GM18867 (cell line): ENCODE results near the gene FRMD4B.

Experiments
- ATAC-seq: cut with Tn5 transposase; IDR thresholded peaks from one replicate; pipeline ENCODE4 v1.9.1; 2021; ENCODE audit warnings: mild to moderate bottlenecking, moderate library complexity; ENCODE audit not compliant: unreplicated experiment

FRMD4B gene

DNA sequence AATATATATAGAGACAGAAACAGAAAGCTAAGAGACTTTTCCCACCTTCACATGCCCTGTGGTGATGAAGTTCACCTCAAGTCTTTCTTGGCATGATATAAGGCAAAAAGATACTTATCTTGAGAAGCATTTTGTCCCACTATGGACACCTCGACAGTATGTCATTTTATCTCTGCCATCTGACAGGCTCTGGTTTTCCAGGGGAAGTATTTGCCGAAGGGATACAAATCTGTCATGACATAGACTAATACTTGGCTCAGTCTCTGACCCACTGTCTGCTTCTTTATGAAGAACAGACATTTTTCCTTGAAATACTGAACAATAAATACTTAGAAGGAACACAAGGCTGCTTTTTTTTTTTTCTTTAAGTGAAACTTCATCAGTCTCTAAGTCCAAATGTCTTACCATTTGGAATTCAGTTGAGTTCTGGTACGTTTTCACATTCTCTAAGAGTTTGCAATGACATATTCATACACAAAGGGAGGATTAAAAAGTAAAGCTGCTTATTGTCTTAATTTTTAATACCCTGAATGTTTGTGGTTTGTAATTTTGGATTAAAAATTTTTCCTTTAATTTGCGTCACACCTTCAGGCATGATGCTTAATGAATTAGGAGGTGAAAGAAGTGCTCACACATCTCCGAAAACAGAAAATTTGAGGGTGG is 175.7 kb downstream of the FRMD4B start:
- no peak for ATAC-seq

DNA sequence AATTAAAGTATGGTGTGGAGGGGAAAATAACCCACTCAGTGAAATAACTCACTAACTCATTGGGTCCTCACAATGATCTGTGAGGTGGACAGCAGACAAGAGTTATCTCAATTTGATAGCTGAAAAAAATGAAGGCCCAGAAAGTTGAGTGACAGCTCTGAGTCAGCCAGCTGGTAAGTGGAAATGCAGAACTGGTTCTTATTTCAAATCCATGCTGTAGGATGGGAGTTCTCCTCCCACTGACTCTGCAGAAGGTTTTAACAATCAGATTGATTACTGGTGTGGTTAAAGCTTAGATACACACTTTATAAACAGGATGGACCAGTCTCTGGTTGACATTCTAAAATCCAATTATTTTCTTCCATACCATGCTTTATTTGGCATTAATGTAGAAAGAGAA is 176.5 kb downstream of the FRMD4B start:
- ATAC-seq = no peak

DNA sequence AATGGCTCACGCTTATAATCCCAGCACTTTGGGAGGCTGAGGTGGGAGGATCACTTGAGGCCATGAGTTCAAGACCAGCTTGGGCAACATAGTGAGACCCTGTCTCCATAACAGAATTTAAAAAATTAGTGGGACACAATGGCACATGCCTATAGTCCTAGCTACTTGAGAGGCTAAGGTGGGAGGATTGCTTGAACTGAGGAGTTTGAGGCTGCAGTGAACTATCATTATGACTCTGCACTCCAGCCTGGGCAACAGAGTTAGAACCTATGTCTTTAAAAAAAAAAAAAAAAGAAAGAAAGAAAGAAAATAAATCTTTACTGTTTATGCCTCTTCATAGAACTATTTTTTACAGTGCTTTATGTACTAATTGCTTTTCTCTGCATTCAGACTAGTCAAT is 178.9 kb downstream of the FRMD4B start:
- ATAC-seq = no peak

DNA sequence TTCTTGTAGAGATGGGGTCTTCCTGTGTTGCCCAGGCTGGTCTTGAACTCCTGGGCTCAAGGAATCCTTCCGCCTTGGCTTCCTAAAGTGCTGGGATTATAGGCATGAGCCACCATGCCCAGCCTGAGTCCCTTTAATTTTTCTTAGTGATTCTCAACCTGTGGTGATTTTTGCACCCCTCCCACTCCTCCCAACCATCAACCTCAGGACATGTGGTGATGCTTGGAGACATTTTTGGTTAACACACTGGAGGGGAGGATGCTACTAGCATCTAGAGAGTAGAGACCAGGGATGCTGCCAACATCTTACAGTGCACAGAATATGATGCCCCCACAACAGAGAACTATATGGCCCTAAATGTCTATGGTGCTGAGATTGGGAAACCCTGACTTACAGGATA is 180.5 kb downstream of the FRMD4B start:
- ATAC-seq = no peak

DNA sequence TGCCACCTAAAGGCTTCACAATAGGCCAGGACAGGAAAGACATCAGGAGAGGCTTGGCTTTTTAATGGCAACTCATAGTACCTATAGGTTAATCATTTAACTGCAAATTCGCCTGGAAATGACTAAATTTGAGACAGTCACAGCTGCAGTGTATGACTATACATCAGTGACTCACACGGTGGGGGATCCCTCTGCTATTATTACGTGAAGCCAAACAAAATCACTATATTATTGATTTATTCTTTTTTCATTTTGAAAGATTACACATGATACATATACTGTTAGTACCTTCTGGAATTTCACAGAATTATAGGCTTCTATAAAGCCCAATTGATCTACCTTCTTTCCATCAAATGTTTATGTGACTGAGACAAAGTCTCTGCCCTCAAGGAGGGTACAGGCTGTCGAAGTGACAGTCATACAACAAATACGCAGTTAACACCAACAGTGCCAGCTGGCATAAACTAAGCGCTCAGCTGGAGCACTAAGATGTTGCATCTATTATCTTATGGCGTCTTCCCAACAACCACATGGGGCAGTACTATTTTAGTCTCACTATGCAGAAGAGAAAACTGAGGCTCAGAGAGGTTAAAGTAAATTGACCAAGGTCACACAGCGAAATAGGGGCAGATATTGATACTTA is 181.5 kb downstream of the FRMD4B start:
- peak; percentile 73 for ATAC-seq

DNA sequence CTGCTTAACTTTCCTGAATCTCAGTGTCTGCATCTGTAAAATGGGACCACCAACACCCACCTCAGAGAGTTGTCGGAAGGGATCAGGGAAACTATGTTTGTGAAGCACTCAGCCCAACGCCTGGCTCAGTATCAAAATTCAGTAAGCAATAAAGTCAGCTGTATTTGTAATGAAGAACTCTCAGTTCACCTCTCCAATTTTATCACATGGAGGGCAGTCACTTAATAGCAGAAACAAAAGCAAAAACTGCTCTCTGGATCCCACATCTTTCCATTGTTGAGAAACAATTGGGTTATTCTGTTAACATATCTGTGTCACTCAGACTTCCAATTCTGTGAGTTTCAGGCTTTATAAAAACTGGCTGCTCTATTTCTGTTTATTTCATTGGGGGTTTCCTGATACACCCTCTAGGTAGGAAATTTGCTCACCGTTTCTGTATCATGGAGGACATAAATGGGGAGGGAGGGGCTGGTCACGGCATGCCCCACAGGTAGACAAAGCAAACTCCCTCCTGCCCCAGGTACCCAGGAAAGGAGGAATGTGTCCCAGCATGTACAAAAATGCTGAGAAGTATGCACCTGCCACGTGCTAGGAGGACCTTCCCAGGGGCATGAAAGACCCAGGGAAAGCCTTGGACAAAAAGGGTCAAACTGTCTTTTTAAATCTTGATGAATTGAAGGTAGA is 182.1 kb downstream of the FRMD4B start:
- ATAC-seq = peak; percentile 1

DNA sequence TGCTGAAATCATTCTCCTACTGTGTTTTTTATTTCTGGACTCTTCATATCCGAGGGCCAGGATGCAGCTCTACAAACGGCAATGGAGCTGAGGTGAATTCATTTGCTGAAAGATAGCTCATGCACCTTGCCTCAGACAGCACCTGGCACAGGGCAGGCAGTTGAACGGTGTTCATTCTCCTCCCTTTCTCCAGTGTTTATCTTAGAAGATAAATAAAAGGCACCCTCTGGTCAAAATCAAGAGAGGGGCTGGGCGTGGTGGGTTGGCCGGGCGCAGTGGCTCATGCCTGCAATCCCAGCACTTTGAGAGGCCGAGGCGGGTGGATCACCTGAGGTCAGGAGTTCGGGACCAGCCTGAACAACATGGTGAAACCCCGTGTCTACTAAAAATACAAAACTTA is 184.2 kb downstream of the FRMD4B start:
- no peak for ATAC-seq

DNA sequence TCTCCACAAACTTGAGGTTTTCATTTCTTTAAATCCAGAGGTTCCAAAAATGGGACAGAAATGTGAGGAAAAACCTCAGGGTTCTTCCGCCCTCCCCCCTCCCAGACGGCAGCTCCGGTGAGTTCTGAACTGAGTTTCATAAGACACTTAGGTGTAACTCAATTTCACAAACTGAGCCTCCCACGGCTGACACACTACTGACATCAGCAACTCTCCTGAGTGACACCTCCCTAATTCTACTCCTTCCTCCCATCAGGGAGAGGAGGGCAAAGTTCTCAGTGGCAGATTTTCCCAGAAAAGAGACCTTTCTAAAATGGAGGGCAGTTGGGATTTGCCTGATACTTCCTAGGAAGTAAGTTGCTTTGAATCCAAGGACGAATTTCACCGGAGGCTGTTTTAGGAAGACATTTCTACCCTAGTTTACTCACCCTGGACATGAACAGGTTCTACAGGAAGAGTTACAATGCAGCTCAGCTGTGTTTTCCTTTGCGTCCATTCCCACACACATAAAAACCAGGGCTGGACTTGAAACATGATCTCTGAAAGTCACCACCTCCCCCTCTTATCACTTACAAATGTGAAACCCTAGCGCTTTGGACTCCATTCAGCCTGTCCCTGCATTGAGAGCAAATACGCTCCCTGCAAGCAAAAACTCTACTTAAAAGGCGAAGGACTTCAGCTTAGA is 185.4 kb downstream of the FRMD4B start:
- ATAC-seq = no peak

DNA sequence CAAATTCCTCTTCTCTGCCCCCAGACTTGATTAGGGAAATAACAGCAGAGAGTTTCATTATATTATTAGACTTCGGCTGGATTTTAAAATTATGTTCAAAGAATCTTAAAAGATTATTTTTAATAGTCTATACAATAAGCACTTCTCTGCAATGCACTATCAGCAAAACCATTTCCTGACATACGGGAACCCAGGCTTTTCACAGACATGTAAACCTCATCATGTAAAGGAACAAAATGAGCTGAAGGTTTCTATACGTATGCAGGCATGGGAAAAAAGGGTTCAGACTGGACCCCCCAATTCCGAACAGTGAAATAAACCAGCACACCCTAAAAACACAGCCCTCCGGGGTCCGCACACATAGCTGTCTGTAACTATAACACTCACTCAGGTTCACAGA is 185.9 kb downstream of the FRMD4B start:
- no peak for ATAC-seq

DNA sequence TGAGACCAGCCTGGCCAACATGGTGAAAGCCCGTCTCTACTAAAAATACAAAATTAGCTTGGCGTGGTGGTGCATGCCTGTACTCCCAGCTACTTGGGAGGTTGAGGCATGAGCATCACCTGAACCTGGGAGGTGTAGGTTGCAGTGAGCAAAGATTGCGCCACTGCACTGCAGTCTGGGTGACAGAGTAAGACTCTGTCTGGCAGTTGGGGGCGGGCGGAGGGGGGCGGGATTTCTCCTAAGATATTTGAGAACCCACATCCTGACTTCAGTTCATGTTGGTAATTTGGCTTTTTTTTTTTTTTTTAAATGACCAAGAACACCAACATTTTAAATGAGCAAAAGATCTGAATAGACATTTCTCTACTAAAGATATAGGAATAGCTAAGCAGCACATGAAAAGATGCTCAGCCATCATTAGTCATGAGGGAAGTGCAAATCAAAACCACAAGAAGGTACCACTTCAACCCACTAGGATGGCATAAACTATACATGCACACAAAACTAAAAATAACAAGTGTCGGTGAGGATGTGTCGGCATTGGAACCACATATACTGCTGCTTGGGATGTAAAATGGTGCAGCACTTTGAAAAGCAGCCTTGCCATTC is 187.9 kb downstream of the FRMD4B start:
- no peak for ATAC-seq

DNA sequence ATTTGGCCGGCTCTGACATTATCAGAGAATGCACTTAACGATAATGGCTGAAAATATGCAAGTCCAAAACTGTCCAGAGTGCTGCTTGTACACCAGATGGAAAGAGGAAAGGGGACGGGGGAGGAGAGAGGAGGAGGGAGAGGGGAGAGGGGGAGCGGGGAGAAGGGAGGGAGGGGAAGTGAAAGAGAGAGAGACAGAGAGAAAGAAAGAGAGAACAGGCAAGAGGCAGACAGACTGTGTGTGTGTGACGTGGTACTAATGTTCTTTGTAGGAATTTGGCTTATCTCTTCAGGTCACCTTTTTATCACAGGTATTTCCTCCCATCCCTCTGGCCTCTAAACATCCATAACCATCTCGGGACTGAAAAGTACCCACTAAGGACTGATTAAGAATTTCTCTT is 188.4 kb downstream of the FRMD4B start:
- ATAC-seq = no peak

DNA sequence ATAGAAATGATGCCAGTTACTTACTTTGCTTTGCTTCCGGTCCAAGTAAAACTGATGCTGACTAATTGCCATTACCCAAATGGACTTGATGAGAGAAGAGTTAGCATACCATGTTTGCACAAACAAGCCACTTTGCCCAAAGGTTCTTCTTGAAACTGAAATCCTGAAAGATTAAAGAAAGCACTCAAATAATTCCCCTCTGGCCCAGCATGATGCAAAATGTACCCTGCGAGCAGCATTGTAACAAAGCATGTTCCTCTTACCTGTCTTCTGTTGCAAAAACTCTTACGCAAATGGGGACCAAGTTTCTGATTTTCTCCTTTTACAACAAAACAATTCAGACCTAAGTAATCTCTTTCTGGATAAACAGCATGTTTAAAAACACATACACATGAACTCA is 189.0 kb downstream of the FRMD4B start:
- no peak for ATAC-seq

DNA sequence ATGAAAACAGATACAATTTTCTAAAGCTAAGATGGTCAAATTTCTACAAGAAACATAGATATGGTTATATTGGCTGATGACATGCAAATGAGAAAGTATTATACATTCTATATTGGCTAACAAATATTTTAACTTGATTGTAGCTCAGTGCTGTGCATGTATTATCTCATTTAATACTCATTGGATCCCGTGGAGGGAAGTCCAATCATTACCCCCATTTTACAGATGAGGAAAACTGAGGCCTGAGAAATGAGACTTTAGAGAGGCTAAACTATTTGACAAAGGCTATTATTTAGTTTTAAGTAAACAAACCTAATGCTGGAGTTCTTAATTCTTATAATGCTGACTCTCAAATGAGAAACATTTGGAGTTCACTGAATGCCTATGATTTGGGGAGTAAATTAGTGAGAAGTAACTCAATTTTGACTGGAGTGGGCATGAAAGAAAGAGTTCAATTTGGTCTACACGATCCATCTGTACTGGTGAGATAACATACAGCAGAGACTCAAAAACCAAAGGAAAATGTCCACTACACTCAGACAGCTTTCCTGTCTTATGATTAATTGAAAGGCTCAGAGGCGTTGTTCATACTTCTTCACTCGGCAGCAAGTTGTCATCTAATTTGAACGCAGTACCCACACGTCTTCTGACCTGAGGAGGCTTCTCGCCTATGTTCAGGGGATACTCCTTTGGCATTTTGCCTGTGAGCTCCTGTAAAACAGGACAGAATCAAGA is 191.3 kb downstream of the FRMD4B start:
- ATAC-seq = no peak

DNA sequence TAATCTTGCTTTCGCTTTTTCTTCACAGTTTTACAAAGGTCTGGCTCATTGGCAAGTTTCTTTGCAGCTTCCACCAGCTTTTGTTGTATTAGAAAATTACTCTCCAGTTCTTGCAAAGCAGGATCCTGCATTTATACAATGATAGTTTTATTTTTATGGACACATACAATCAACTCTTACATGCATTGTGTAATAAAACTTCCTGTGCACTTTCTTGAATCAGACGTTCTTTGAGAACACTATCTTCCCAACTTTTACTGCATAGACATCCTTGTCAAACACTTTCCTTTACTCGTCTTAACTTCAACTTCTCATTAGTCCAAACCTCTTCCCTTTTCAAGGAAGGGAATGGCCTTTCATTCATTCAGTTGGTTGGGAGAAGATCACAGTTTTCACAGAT is 192.1 kb downstream of the FRMD4B start:
- no peak for ATAC-seq

DNA sequence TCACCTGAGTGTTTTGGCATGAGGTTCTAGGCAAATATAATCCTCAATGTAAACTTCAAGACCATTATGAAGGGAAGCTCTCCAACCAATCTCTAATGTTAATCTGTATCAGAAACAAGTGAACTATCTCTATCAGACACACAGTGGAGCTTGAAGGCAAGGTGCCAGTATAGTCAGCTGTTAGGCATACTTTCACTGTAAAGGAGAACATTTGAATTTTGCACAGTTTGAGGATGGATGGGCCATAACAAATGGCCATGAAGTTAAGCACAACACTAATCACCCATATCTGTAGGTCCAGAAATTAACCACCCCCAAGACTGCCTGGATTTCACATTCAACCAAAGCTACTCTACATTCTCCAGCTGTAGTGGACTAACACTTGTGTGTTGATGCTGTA is 194.4 kb downstream of the FRMD4B start:
- no peak for ATAC-seq

DNA sequence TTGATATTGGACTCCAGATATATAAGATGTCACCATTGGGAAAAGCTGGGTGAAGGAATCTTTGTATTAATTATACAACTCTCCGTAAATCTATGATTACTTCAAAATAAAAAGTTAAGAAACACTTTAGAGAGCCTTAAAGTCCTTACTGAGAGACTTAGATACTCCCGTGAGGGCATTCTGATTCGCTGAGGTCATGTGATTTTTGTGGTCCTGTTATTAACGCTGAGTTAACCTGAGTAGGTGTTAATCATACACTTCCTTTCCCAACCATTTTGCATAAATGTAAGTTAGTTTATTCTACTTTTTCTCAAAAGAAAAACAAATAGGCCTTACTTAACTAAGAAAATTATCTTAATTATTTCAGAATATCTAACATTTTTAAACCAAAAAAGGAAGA is 196.4 kb downstream of the FRMD4B start:
- ATAC-seq = peak; percentile 60

DNA sequence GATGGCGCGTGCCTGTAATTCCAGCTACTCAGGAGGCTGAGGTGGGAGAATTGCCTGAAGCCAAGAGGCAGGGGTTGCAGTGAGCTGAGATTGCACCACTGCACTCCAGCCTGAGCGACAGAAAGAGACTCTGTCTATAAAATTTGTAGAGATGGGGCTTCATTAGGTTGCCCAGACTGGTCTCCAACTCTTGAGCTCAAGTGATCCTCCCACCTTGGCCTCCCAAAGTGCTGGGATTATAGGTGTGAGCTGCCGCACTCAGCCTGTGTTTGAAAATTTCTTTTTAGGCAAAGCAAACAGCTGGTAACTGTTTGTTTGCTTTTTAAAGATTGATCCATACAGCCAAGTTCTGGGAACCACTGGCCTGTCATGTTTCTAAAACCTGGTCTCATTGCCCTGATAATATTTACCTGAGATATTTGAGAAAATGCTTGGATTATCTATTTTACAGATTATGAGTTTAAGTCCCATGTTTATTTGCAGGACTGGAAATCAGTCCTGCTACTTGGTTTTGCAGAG is 199.3 kb downstream of the FRMD4B start:
- ATAC-seq = no peak

DNA sequence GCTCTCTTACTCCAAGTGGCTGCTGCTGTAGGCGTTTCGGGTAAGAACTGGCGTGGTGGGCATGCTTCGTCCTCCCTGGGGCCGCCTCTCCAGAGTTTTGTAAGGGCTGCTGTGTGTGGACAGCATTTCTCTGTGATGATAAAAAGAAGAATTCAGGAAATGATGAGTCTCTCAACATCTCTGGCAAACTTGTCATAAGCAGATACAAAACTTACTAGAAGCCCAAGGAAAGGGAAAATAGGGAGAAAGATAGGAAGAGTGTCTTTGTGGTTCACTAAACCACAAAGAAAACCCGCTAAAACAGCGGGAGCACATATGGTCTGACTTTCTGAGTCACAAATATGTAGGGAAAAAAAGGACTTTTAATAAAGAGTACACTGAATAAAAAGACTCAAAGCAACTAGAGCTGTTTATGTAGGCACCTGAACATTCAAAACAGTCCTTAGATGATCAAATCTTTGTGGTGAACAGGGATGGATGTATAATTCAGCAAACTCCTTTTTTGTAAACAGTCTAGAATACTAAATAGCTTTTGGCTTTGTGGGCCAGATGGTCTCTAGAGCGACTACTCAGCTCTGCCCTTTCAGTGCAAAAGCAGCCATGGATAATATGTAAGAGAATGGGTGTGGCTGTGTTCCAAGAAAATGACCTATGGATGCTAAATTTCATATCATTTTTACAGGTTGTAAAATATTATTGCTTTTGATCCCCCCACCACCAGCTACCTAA is 203.1 kb downstream of the FRMD4B start:
- ATAC-seq = no peak

DNA sequence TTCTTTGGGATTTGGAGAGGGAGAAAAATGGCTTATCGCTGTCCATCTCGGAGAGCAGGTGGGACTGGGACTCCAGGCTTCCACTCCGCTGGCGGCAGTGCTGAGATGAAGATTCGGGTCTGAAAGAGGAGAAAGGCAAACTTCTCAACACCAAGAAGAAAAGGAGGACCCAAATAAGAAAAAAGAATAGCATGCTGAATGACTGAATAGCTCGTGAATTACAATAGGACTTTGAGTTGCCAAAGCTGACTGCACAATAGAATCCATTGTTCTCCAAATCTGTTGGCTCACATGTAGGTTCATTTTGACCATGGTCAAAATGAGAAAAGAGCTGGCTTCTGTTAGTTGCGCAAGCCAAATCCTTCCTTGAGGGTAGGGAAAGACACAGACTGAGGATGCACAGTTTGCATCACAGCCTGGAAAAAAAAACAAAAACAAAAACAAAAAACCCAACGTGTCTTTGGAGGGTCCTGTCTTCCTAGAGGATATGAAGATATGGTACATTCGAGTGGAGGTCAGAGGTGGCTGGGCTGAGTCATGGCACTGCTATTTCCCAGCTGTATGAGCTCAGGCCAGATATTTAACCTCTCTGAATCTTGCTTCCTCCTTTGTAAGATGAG is 204.2 kb downstream of the FRMD4B start:
- ATAC-seq = no peak
